HCT116 (cell line): ENCODE results near the gene HLCS.

Experiments
- CBX3 ChIP-seq: IDR thresholded peaks from 2 replicates; pipeline ENCODE4 v1.6.1; 2012; ENCODE audit warnings: low read depth
- CEBPB ChIP-seq: IDR thresholded peaks from 2 replicates; pipeline ENCODE4 v1.6.1; 2012; ENCODE audit warnings: low read depth
- EGR1 ChIP-seq: IDR thresholded peaks from 2 replicates; pipeline ENCODE4 v1.6.1; 2012; ENCODE audit warnings: low read depth
- EZH2 ChIP-seq: fragments of 200-600 bp; sonication (generic); IDR thresholded peaks from 2 replicates; pipeline ENCODE4 v1.6.1; 2017; ENCODE audit warnings: antibody characterized with exemption, mixed run types
- EZH2phosphoT487 ChIP-seq: fragments of 200-600 bp; IDR thresholded peaks from 2 replicates; pipeline ENCODE4 v1.6.1; 2018; ENCODE audit warnings: antibody characterized with exemption, borderline replicate concordance
- POLR2A ChIP-seq: IDR thresholded peaks from 2 replicates; pipeline ENCODE4 v1.7.0; 2011; ENCODE audit warnings: borderline replicate concordance; ENCODE audit not compliant: insufficient read depth, insufficient read length; ENCODE audit errors: extremely low read depth
- POLR2AphosphoS5 ChIP-seq: IDR thresholded peaks from 2 replicates; pipeline ENCODE4 v1.6.1; 2011; ENCODE audit warnings: mild to moderate bottlenecking, low read depth, low read length, moderate library complexity
- TCF7L2 ChIP-seq: IDR thresholded peaks from 2 replicates; pipeline ENCODE4 v1.7.0; 2011; ENCODE audit warnings: borderline replicate concordance, inconsistent platforms; ENCODE audit not compliant: insufficient read depth, insufficient read length; ENCODE audit errors: extremely low read depth
- ZFX ChIP-seq: fragments of 450-650 bp; IDR thresholded peaks from 2 replicates; pipeline ENCODE4 v1.6.1; 2017
- ZNF274 ChIP-seq: fragments of 200-500 bp; sonication (Bioruptor generic); IDR thresholded peaks from 2 replicates; pipeline ENCODE4 v1.6.1; 2014; ENCODE audit warnings: mild to moderate bottlenecking, low read depth, low read length, inconsistent platforms
- TF ChIP-seq, protein P1 (sequence below), 3 experiments: fragments of 200-600 bp in 1 of 3; sonication (generic) in 1 of 3; IDR thresholded peaks in 2 of 3; conservative IDR thresholded peaks in 1 of 3; 2 replicates each; pipeline ENCODE4 v1.5.1; 2012 to 2017; ENCODE audit warnings: low read depth in 2 of 3, low read length in 2 of 3, antibody characterized with exemption in 1 of 3, borderline replicate concordance in 1 of 3, control low read depth in 1 of 3, mild to moderate bottlenecking in 1 of 3, mixed read lengths in 1 of 3, mixed run types in 1 of 3, moderate library complexity in 1 of 3; ENCODE audit not compliant: insufficient read depth in 1 of 3
- TF ChIP-seq, protein P2 (sequence below): IDR thresholded peaks from 2 replicates; pipeline ENCODE4 v1.6.1; 2012; ENCODE audit warnings: low read depth
- TF ChIP-seq, protein P3 (sequence below): IDR thresholded peaks from 2 replicates; pipeline ENCODE4 v1.6.1; 2012

DNA sequence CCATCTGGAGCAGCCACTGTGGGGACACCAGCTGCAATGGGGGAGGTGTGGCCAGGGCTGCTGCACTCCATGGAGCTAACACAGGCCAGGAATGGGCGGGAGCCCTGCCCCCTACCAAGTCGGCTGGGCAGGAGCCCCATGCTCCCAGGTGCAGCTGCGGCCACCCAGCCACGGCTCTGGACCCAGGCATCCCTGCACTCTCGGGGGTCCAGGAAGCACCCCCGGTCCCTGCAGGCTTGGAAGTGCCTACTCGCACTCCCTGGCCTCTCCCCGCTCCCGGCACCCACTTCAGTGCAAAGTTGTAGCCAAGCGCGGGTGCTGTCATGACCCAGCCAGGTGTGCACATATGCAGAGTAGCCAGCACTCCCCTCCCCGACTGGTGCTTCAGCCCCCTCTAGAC is 91.8 kb downstream of the HLCS start:
- TF ChIP-seq CBX3 (no peak), EZH2phosphoT487 (no peak), EZH2 (no peak), TCF7L2 (no peak), EGR1 (no peak), POLR2A (no peak), CEBPB (no peak), ZFX (no peak), POLR2AphosphoS5 (no peak), ZNF274 (no peak)
- TF ChIP-seq, protein P1, sequence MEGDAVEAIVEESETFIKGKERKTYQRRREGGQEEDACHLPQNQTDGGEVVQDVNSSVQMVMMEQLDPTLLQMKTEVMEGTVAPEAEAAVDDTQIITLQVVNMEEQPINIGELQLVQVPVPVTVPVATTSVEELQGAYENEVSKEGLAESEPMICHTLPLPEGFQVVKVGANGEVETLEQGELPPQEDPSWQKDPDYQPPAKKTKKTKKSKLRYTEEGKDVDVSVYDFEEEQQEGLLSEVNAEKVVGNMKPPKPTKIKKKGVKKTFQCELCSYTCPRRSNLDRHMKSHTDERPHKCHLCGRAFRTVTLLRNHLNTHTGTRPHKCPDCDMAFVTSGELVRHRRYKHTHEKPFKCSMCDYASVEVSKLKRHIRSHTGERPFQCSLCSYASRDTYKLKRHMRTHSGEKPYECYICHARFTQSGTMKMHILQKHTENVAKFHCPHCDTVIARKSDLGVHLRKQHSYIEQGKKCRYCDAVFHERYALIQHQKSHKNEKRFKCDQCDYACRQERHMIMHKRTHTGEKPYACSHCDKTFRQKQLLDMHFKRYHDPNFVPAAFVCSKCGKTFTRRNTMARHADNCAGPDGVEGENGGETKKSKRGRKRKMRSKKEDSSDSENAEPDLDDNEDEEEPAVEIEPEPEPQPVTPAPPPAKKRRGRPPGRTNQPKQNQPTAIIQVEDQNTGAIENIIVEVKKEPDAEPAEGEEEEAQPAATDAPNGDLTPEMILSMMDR (IDR thresholded peaks at IDR 0.05 in 2 of 3, conservative IDR thresholded peaks at IDR 0.05 in 1 of 3; ENCODE audit: borderline replicate concordance in 1 of 3, insufficient read depth in 1 of 3, low read depth in 2 of 3, low read length in 2 of 3) = no peak
- TF ChIP-seq, protein P2, sequence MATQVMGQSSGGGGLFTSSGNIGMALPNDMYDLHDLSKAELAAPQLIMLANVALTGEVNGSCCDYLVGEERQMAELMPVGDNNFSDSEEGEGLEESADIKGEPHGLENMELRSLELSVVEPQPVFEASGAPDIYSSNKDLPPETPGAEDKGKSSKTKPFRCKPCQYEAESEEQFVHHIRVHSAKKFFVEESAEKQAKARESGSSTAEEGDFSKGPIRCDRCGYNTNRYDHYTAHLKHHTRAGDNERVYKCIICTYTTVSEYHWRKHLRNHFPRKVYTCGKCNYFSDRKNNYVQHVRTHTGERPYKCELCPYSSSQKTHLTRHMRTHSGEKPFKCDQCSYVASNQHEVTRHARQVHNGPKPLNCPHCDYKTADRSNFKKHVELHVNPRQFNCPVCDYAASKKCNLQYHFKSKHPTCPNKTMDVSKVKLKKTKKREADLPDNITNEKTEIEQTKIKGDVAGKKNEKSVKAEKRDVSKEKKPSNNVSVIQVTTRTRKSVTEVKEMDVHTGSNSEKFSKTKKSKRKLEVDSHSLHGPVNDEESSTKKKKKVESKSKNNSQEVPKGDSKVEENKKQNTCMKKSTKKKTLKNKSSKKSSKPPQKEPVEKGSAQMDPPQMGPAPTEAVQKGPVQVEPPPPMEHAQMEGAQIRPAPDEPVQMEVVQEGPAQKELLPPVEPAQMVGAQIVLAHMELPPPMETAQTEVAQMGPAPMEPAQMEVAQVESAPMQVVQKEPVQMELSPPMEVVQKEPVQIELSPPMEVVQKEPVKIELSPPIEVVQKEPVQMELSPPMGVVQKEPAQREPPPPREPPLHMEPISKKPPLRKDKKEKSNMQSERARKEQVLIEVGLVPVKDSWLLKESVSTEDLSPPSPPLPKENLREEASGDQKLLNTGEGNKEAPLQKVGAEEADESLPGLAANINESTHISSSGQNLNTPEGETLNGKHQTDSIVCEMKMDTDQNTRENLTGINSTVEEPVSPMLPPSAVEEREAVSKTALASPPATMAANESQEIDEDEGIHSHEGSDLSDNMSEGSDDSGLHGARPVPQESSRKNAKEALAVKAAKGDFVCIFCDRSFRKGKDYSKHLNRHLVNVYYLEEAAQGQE = no peak
- TF ChIP-seq, protein P3, sequence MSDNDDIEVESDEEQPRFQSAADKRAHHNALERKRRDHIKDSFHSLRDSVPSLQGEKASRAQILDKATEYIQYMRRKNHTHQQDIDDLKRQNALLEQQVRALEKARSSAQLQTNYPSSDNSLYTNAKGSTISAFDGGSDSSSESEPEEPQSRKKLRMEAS = no peak
